ENCODE data around the gene ADRM1. TPM values are rescaled to one million over a fixed set of nuclear protein-coding genes. Genes with fewer than 3 reads are reported as not detected.

The ADRM1 gene
- total RNA-seq, 1 donor from 2014 or later = 87.2 TPM

DNA sequence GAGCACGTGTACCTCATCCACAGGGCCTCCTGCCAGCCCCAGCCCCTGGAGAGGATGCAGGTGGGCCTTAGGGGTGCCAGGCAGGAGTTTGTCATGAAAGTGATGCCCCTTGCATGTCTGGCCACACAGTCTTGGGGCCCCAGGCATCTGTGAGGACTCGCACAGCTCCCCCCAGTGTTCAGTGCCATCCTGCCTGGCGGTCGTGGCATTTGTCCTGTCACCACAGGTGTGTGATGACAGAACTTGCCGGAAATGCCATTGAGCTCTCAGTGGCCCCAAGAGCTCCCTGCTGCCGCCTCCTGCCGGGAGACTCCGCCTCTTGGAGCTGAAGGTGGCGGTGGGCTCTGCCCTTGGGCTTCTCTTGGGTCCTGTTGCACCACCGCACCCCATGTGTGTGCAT lies 30.6 kb upstream of the ADRM1 start:
- H3K27ac Mint-ChIP-seq (ENCODE audit: unreplicated experiment) = no peak overlapping the region
- H3K27me3 Mint-ChIP-seq (ENCODE audit: low read depth) = no peaks in the 10 kb centered on the region
- TF ChIP-seq, protein P1, sequence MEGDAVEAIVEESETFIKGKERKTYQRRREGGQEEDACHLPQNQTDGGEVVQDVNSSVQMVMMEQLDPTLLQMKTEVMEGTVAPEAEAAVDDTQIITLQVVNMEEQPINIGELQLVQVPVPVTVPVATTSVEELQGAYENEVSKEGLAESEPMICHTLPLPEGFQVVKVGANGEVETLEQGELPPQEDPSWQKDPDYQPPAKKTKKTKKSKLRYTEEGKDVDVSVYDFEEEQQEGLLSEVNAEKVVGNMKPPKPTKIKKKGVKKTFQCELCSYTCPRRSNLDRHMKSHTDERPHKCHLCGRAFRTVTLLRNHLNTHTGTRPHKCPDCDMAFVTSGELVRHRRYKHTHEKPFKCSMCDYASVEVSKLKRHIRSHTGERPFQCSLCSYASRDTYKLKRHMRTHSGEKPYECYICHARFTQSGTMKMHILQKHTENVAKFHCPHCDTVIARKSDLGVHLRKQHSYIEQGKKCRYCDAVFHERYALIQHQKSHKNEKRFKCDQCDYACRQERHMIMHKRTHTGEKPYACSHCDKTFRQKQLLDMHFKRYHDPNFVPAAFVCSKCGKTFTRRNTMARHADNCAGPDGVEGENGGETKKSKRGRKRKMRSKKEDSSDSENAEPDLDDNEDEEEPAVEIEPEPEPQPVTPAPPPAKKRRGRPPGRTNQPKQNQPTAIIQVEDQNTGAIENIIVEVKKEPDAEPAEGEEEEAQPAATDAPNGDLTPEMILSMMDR (IDR thresholded peaks at IDR 0.05) = no peak
- no peak overlapping the region for H3K4me3 Mint-ChIP-seq (ENCODE audit: unreplicated experiment)
- no peak for DNase-seq (ENCODE audit: low spot score)
- H3K9me3 Mint-ChIP-seq (ENCODE audit: low read depth) = no peaks in the 10 kb centered on the region
- peaks cover 27% of the 10 kb centered on the region for H3K36me3 Mint-ChIP-seq (ENCODE audit: low read depth)
- no peaks in the 10 kb centered on the region for H3K4me1 Mint-ChIP-seq (ENCODE audit: low read depth)

DNA sequence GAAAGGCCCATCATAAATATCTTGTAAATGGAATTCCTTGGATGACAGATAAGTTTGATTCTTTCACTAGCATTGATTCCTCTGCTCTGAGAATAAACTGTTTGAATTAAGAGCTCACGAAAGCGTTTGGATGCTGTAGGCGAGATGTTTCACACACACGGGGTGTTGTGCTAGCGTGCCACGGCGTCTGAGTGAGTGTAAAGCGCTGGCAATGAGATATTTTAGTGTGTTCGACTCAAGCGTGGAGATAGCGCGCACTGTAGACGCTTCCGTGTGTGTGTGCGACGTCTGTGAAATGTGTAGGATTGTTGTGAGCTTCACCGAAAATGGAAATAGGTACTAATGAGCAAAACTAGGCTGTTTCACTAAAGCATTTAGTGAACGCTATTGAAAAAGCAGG lies 29.4 kb upstream of the ADRM1 start:
- Mint-ChIP-seq H3K4me1 (ENCODE audit: low read depth) (no peaks in the 10 kb centered on the region), H3K27ac (ENCODE audit: unreplicated experiment) (no peak overlapping the region), H3K36me3 (ENCODE audit: low read depth) (peaks cover 28% of the 10 kb centered on the region), H3K9me3 (ENCODE audit: low read depth) (no peaks in the 10 kb centered on the region), H3K4me3 (ENCODE audit: unreplicated experiment) (no peak overlapping the region), H3K27me3 (ENCODE audit: low read depth) (no peaks in the 10 kb centered on the region)
- TF ChIP-seq, protein P1 (IDR thresholded peaks at IDR 0.05) = no peak
- DNase-seq (ENCODE audit: low spot score) = no peak

DNA sequence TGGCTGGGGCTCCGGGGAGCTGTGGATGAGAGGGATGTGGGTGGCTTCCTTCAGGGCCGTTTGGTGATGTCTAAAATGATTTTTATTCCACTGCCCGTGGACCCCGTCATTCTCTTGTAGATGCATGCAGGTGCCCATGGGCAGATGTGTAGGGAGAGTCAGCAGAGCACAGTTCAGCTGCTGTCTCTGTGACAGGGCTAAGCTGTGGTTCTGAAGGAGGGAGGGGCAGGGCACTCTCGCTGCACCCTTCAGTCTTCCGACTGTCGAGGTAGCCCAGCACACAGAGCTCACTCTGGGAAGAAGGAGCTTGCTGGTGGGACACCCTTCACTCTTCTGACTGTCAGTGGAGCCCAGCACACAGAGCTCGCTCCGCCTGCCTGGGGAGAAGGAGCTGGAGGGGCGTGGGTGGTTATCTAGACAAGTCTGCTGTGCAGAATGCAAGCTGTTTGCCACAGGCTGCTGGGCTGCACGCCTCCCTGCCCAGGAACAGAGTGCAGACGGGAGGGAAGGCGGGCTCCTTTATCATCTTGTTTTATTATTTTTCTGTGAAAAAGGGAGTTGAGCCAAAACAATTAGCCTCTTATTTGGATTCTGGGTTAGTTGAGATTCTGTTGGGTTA lies 28.4 kb upstream of the ADRM1 start:
- DNase-seq (ENCODE audit: low spot score) = no peak
- TF ChIP-seq, protein P1 (IDR thresholded peaks at IDR 0.05) = no peak
- Mint-ChIP-seq H3K27me3 (ENCODE audit: low read depth) (no peaks in the 10 kb centered on the region), H3K9me3 (ENCODE audit: low read depth) (no peaks in the 10 kb centered on the region), H3K36me3 (ENCODE audit: low read depth) (peaks cover 33% of the 10 kb centered on the region), H3K4me1 (ENCODE audit: low read depth) (no peaks in the 10 kb centered on the region), H3K27ac (ENCODE audit: unreplicated experiment) (no peak overlapping the region), H3K4me3 (ENCODE audit: unreplicated experiment) (no peak overlapping the region)

DNA sequence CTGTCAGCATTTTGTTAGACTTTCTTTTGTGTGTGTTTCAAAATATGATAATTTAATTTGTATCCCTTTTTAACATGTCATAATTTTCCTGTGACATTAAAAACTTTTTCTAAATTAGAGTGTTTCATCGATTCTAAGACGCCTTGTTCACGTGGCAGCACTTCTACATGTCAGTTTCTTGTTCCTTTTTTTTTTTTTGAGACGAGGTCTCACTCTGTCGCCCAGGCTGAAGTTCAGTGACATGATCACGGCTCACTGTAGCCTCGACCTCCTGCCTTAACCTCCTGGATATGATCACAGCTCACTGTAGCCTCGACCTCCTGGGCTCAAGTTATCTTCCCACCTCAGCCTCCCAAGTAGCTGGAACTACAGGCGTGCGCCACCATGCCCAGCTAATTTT lies 27.6 kb upstream of the ADRM1 start:
- Mint-ChIP-seq H3K27me3 (ENCODE audit: low read depth) (no peaks in the 10 kb centered on the region), H3K4me3 (ENCODE audit: unreplicated experiment) (no peak overlapping the region), H3K36me3 (ENCODE audit: low read depth) (peaks cover 35% of the 10 kb centered on the region), H3K4me1 (ENCODE audit: low read depth) (no peaks in the 10 kb centered on the region), H3K27ac (ENCODE audit: unreplicated experiment) (no peak overlapping the region), H3K9me3 (ENCODE audit: low read depth) (no peaks in the 10 kb centered on the region)
- no peak for DNase-seq (ENCODE audit: low spot score)
- TF ChIP-seq, protein P1 (IDR thresholded peaks at IDR 0.05) = no peak

DNA sequence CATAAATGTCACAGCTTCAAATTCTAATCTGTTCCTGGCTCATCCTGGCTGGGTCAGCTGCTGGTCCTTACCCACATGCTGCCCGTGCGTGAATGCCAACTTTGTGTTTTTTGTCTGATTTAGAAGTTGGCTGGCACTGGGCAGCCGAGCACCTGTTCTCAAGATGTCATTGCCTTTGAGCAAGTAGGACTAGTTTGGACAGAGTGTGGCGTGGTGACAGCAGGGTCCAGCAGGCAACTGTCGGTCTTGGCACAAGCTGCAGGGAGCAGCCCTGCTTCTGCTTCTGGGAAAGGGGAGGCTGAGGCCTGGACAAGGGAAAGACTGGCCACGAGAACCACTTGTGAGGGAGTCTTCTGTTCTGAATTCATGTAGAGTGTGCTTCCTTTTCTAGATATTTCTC lies 26.4 kb upstream of the ADRM1 start:
- TF ChIP-seq, protein P1 (IDR thresholded peaks at IDR 0.05) = no peak
- Mint-ChIP-seq H3K9me3 (ENCODE audit: low read depth) (no peaks in the 10 kb centered on the region), H3K27ac (ENCODE audit: unreplicated experiment) (no peak overlapping the region), H3K36me3 (ENCODE audit: low read depth) (peaks cover 40% of the 10 kb centered on the region), H3K4me3 (ENCODE audit: unreplicated experiment) (no peak overlapping the region), H3K27me3 (ENCODE audit: low read depth) (no peaks in the 10 kb centered on the region), H3K4me1 (ENCODE audit: low read depth) (no peaks in the 10 kb centered on the region)
- no peak for DNase-seq (ENCODE audit: low spot score)

All from chondrocyte (in vitro differentiated cells).